Left forelimb (tissue), 1 donor: Measurements from ENCODE around the gene EPOP.

Source experiments
- DNase-seq: peaks from one replicate; pipeline ENCODE4 v3.0.0-alpha.2; 2018; ENCODE audit warnings: low spot score

EPOP gene

DNA sequence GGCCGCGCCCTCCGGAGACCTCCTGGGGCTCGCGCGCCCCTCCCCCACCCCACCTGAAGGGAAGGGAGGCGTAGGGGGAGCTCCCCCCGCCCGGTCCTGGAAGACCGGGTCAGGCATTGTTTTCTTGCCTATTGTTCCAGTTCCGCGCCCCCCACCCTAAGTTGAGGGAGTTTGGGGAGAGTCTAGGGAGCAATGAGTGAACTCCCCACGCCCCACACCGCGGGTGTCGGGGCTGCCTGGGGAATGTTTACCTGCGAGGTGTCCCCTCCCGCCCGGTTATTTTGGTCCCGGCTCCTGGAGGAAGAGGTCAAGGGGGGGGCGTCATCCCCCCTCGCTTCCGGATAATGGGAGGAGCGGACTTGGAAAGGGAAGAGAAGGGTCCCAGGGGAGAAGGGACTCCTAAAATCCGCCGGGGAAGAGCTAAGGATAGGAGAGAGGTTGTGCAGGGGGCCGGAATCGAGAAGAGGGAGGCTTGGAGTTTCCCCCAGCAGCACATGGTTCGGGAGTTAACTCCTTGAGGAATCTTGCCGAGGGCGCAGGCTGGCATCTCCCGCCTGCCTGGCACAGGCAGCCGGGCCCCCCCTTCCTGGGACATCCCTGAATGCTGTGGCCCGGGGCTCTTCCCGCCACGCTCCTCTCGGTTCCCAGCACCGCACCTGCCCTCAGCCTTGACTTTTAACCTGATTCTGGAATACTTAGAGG, 31.2 kb upstream of the EPOP start:
- DNase-seq, result no peak

DNA sequence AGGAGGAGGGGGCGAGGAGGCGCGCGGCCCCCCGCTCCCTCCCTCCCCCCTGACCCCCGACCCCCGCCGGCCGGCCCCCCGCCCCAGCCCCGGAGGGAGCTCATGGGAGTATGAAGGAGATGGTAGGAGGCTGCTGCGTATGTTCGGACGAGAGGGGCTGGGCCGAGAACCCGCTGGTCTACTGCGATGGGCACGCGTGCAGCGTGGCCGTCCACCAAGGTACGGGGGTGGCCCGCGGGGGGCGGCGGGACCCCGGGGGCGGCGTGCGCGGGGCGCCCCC, 30.7 kb upstream of the EPOP start:
- DNase-seq, result no peak

GRCh38 chr17:38704606-38705522, 30.1 kb upstream of the EPOP start, which contains the start of gene MLLT6:
TSS of gene MLLT6 (plus strand) at chr17:38705273. CDS start at chr17:38705633, 360 bp downstream.
- DNase-seq, result peak; percentile 84

GRCh38 chr17:38703742-38704605, 29.2 kb upstream of the EPOP start:
- DNase-seq, result peak; percentile 77

DNA sequence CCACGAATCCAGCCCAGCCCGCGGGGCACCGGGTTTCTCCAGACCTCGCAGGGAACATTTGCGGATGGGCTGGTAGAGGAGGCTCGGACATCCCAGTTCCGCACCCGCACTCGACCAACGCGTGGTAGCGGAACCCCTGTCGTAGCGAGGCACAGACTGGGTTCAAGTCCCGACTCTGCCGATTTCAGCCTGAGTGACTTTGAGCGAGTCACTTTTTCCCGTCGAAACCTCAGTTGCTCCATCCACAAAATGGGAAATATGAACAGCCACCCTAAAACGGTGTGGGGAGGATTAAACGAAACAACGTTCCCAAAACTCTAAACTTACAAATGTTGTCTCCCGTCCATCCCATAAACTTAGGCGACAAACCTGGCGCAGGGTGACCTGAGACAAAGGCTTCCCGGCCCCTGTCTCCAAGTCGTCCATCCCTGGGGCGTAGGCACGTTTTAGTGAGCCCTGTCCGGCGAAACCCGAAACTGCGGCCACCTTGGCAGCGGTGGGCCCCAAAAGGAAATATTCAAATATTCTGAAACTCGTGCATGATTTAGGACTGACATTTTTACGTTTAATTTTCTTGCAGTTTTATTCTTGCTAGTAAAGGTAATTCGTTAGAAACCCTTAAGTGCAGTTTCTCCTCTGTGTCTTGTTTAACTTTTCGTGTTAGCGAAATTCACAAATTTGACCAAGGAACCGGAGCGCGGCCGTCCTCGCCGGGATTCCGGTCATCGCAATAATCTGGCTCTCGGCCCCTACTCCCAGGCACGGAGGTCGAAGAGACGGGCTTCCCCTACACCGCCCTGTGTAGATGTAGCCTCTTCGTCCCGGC, 28.4 kb upstream of the EPOP start:
- DNase-seq, result no peak

- DNase-seq, result peak; percentile 92
Measured at GRCh38 chr17:38702166-38702915, 27.6 kb upstream of the EPOP start.

DNA sequence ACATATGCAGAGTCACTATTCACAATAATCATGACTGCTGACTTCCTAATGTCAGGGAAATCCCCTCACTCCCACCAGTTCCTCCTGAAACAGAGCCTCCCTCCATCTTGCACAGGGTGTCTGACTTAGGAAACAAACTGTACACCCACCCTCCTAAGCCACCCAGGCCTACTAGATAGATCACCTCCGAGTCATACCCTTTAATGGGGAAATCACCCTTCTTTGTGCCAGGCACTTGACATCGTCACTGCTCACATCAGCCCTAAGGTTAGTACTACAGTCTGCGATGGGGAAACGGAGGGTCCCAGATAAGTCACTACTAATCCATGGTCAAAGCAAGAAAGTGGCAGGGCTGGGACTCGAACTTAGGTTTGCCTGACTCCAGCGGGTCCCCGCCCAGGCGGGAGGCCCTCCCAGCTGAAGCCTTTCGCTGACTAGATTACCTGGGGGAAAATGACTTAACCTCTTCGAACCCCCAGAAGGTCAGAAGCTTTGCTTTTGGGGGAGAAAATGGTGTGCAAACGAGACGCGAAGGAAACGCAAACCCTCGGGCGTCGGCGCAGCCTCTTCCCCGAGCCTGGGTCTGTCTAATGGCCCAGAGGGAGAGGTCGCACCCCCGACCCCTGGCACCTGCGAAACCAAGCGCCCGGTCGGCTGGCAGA, 26.9 kb upstream of the EPOP start:
- no peak for DNase-seq

DNA sequence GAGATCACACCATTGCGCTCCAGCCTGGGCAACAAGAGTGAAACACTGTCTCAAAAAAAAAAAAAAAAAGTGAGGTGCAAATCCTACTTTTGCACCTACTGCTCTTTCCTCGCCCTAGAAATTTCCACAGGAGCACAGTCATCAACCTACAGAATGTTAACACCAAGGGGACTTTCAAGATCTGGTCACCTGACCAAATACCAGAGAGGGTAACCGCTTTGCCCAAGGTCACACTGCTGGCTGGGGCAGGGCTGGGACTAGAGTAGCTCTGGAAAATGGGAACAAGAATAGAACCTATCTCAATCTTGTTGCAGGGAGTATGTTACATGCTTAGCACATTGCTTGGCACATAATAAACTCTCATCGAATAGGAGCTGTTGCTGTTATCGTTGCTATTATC, 24.0 kb upstream of the EPOP start:
- no peak for DNase-seq

DNA sequence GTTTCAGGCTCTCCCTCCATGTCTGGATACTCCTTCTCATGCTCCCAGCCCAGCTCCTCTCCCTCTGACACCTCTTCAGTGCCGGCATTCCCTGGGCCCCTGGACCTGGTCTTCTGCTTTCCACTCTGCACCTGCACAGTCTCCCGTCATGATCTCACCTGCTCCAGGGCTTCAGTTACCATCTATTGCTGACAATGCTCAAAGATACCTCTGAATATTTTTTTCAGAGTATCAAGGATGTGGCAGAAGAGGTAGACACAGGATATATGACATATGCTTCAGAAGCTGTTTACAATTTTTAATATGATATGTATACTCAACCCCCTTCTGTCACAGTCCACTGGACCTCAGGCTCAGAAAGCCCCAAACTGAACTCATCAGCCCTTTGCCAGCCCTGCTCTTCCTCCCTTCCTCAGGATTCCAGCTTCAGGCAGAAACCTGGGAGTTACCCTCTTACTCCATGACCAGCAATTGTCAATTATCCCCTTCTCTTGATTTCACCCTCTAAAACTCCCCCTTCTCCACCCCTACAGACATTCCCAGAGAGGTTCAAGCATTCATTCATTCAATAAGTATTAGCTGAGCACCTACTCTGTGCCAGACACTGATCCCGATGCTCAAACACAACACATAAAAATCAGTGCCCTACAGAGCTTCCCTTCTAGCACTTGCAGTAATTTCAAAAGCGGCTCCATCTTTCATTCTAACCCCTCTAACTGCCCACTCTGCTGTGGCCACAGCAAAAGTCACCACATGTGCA, 22.5 kb upstream of the EPOP start:
- no peak for DNase-seq

DNA sequence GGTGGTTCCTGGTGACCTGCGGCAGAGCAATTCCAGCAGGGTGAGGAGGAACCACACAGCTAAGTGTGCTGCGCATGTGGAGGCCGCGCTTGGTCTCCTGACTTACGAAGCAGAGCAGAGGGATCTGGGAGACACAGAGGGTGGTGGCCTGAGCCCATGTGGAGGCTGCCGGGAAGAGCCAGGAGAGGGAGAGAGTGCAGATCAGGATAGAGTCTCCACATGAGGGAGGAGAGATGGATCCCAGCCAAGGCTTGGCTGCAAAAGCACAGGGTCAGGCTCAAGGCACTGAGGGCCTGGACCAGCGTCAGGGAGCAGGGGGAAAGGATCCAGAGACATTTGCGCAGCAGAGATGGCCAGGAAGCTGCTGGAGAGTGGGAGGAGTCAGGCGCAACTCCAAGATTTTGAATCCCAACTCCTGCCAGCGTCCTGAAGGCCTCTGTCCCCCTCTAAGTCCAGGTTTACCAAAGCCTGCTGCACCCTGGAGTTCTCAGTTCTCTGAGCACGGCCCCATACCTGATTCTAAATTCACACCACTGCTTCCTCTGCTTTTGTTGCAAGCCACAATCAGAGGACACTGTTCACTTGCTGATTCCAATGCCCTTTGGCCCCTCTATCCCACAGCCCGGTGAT, 19.1 kb upstream of the EPOP start:
- peak; percentile 87 for DNase-seq

GRCh38 chr17:38691154-38691553, 16.4 kb upstream of the EPOP start:
- no peak for DNase-seq

GRCh38 chr17:38690386-38690785, 15.6 kb upstream of the EPOP start:
- no peak for DNase-seq

DNA sequence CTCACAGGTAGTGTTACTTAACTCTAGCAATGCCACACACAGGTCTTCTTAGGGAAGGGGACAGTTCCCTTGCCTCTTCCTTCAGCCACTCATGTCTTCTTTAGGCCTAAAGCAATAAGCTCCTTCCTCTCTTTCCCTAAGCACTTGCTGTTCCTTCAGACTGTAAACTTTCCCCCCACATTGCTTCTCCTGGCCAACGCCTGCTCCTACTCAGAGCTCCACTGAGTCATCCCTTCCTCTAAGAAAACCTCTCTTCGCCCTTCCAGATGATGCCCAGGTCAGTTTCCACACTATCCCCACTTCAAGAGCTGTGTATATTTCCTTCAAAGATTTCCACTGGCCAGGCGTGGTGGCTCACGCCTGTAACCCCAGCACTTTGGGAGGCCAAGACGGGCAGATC, 12.5 kb upstream of the EPOP start:
- no peak for DNase-seq

GRCh38 chr17:38685491-38685890, 10.7 kb upstream of the EPOP start:
- DNase-seq, result no peak

DNA sequence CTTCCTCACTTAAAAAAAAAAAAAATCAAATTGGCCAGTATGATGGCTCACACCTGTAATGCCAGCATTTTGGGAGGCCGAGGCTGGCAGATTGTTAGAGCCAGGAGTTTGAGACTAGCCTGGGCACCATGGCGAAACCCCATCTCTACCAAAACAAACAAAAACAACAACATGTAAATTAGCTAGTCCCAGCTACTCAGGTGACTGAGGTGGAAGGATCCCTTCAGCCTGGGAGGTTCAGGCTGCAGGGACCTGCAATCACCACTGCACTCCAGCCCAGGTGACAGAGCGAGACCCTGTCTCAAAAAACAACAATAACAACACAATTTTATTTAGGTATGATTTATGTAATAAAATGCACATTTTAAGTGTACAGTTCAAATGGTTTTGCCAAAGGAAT, 6.3 kb upstream of the EPOP start:
- no peak for DNase-seq

DNA sequence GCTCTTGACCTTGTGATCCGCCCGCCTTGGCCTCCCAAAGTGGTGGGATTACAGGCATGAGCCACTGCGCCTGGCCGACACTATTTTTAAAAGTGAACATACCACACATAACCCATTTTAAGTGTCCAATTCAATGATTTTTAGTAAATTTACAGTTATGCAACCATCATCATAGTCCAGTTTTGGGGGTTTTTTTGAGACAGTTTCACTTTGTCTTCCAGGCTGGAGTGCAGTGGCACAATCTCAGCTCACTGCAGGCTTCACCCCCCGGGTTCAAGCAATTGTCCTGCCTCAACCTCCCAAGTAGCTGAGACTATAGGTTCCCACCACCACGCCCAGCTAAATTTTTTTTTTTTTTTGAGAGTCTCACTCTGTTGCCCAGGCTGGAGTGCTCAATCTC, 3.1 kb upstream of the EPOP start:
- DNase-seq, result no peak

DNA sequence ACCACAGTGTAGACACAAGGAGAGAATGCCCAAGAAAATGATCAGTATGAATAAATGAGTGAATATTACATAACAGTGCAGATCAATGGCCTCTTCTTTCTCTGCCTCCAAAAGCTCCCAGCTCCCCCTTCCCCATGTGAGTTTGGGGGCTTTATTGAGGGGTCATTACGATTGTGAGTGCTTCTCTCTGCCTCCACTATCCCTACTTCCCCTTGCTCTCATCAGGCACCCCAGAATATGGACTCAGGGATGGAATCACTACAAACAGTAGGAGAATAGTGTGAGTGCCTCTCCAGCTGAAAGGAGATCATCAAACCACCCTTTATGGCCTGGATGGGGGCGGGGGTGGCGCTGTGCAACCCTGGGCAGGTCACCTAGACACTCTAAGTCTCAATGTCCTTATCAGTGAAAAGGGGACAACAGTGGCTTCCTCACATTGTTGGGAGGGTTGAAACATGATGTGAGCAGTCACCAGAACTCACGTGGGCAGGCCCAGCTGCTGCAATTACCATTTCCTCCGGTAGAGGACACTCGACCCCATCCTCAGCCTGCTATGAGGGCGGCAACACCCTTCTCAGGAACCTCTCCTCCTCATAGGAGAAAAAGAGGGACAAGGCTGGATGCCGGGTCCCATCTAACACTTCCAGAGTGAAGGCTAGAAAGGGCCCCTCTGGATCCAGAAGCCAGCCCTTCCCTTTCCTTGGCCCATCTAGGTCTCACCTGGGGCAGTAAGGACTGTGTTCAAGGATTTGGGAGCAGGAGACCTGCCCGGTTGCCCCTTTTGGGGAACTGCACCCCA, 2.1 kb upstream of the EPOP start:
- peak; percentile 86 for DNase-seq

DNA sequence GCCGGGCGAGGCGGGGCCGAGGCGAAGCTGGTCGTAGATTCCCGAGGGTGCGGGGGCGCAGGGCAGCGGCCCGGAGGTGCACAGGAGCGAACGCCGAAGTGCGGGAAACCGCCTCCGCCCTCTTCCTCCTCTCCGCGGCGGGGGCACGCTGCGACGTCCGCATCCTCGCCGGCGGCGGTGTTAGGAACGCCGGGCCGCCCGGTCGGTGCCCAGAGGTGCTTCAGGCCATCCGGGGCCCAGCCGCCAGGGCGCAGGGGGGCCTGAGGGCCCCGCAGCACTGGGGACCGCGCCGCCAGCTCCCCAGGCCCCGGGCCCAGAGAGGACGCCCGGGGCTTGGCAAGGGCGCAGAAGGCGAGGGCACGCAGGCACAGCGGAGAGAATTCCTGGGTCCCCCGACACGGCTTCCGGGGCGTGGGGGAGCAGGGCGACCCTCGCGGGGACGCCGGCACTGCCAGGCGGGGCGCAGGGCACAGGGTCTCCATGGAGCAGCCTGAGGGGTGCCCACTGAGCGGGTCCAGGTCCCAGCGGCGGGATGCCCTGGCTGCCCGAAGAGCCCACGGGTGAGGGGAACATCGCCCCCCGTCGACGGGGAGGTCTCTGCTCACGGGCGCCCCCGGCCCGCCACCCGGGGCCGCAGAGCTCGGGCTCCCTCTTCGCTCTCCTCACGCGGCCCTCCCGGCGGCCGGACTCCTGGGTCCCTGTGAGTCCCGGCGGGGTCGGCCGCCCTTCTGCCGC, 576 bp downstream of the EPOP start:
- no peak for DNase-seq
